HTR-8/SVneo (cell line): ENCODE data around the gene FAM131C.

Experiments
- DNase-seq: peaks from one replicate; pipeline ENCODE4 v3.0.0; 2011; ENCODE audit warnings: low spot score, mixed read lengths; ENCODE audit not compliant: insufficient read length
- FAIRE-seq: peaks from 2 replicates; lab custom pipeline; 2011; peaks lifted over from hg19 to GRCh38; lab: Jason Lieb, UNC

The FAM131C gene

DNA sequence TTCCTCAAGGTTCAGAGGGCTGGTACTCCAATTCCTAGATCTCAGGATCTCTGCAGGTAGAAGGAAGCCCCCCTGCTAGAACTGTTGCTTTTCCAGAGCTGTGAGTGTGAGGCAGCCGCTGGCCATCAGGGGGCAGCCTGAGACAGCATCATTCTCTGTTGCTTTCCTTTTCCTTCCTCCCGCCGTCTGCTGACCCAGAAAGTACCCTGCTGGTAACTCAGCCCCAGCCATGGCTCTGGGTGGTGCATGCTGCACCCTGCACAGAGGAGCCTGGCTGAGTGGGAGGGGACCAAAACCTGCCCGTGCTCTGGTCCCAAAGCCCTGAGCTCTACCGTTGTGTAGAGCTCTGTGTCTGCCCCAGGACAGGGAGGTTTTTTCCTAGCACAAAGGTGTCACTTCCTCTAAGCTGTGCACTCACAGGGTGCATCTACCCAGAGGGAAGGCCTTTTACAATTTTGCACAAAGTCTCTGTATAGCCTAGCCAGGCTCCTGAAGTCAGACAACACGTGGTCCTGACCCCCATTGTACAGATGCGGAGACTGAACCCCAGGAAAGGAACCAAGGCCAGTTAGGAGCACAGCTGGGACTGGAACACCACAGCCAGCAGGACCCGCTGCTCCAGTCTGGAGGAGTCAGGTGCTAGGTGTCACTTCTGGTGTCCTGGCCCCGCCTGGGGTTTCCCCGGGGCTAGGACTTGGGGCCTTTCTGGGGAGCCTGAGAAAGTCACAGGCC is 5.6 kb upstream of the FAM131C start:
- FAIRE-seq (peak; percentile 81), DNase-seq (peak; percentile 75)

DNA sequence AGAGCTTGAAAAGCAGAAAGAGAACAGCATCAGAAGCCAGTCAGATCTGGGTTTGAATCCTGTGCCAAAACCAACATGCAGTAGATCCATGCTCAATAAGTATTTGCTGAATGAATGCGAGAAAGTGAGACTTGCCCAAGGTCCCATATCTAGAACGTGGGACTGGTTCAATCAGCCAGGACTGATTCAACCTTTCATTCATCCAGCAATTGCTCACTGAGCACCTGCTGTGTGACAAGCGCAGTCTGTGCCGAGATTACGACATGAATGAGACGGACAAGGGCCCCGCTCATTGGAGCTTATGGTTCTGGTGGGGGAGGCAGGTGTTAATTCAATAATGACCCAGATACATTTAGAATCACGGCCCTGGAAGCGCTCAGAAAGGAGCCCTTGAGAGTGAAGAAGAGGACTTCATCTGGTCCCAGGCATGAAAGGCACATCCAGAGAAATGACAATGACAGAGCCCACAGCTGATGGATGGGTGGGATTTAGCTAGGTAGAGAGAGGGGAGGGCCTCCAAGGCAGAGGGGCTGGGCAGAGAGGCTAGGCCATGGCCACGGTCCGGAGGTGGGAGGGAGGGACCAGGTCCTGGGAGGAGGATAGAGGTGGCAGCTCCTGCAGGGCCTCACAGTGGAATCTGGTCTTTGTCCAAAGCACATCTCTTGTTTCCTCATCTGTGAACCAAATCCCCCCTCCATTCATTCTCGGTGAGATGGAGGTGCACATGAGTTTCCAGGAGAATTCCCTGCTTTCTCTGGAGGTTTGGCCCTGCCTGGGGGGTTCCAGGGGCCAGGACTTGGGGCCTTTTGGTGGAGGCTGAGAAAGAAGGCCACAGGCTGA is 4.2 kb upstream of the FAM131C start:
- FAIRE-seq, result no peak
- DNase-seq, result no peak

DNA sequence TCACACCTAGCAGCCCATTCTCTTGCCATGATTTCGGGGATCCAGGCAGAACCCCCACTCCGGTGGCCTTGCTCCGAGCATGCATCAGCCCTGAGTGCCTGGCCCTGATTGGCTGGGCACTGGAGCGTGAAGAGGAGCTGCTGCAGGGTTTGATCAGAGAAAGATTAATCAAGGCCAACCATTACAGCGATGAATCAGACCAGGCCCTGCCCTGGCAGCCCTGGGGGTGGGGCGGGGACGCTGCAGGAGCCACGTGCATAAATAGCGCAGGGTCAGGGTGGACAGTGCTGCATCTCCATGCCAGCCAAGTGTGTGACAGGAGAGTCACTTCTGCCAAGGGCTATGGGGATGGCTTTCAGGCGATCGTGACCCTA is 3.4 kb upstream of the FAM131C start:
- DNase-seq (no peak), FAIRE-seq (no peak)

DNA sequence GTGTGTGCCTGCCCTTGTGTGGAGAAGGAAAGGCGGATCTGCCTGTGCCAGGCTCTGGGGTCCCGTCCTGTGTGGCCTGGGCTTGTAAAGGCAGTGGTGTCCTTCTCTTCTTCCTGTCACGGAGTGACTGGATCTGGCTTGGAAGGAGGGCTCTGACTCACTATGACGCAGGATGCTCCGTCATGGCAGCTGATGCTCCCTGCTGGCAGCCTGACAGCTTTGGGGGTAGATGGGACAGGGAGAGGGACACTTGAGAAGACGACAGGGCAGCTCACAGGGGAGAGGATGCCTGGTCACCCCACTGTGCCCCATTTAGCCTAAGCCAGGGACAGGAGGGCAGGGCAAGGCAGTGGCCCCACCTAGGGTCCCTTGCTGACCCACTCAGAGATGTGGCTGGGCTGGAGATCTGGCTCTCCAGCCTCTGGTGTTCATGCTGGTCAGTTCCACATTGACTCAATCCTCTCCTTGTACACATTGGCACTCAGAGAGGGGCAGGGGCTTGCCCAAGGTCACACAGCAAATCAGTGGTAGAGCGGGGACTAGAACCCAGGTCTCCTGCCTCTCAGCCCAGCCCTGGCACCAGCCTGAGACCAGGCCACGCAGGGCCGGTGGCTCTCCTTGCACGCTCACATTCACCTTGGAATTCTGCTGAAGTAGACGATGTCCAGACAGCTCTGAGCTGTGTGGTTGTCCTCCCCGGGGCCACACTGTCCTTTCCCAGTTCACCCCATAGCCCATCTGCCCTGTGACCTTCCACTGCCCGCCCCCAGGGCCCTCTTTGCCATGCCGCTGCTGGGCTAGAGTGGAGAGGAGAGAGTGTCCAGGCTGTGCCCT is 2.8 kb upstream of the FAM131C start:
- FAIRE-seq, result peak; percentile 96
- peak; percentile 77 for DNase-seq

DNA sequence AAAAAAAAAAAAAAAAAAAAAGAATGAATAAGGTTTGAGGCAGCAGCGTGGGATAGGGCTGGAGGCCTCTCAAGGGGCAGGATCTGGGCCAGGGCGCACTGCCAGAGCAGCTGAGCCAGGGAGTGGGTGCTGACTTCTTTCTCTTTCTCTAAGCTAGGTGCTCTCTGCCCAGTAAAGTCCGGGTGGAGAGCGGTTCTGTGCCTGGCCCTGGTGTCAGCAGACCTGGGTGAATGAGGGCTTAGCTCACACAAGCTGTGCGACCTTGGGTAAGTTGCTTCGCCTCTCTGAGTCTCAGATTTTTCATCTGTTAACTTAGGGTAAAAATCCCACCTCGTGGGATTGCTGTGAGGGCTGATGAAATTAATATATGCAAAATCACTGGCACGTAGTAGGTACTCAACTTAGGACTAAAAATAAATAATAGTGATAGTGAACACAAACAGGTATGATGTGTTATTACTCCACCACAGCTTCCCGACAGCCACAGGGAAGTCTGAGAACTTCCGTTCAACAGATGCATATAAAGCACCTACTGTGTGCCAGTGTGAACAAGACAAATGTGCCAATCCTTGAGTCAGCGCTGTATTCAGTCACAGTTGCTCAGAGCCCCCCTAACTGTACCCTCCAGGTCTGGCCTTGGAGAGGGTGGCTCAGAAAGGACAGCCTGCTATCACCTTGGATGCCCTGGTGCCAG is 2.0 kb upstream of the FAM131C start:
- DNase-seq (no peak), FAIRE-seq (no peak)

DNA sequence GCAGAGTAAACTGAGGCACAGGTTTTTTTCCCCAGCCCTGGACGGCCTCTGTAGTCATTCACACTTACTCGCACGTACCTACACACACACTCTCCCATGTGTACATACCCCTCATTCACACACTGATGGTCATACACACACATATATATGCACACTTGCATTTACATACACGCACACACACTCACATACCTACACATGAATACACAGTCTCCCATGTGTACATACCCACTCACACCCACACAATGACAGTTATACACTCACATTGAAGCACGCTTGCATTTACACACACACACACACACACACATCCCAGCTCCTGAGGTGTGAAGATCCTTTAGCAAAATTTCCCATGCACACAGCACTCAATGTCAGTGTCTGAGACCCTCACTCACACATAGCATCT is 766 bp upstream of the FAM131C start:
- DNase-seq, result no peak
- peak; percentile 97 for FAIRE-seq

DNA sequence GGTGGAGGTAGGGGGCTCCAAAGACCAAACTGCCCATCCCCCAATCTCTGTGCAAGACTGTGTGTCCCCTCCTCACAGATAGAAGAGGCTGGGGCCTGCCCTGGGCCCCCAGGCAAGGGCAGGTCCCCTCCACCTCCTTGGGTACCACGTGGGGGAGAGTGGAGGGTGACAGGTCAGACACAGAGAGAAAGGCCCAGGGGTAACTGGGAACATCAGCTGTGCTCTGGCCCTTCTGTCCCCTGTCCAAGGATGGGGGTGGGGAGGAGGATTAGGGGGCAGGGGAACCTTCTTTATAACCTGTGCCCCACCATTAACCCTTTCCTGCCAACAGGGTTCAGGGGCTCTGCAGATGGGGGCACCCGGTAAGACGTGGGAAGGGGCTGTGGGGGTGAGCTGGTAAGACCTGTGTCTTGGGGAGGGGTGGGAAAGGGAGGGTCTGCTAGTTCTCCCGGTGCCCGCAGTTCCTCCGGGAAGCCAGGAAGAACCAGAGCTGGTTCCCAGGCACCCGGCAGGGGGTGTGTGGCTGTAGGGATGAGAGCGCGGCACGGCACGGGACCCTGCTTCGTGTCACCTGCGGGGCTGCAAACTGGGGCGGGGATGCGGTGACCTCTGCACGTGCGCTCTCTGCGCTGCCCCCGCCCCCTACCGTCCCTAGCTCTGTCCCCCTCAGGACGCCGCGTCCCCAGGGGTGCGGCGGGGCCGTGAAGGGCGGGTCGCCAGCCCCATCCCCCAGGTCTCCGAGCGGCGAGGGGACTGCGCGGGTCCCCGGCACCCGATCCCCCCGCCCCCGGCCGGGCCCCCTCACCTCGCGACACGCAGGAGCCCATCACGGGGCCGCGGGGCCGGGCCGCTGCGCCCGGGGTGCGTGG is 601 bp downstream of the FAM131C start:
- DNase-seq, result no peak

DNA sequence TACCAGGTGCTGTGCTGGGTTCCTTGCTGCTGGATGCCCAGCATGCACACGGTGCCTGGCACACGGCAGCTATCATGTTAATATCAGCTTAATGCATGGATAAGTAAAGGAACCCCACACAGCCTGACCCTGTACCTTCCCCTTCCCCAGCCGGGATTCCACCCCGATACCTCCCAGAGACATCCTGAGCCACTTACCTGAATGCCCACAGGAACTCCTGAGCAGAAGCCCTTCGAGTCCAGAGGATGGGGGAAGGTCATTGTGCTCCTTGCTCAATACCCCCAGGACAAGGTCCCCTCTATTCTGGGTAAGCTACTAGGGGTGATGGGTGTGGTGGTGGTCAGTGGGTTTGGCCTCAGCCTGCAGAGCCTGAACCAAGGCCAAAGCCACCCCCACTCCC is 1.4 kb downstream of the FAM131C start:
- no peak for FAIRE-seq
- no peak for DNase-seq

More for the DNA sequence above, 601 bp downstream of the FAM131C start:
- no peak for FAIRE-seq

DNA sequence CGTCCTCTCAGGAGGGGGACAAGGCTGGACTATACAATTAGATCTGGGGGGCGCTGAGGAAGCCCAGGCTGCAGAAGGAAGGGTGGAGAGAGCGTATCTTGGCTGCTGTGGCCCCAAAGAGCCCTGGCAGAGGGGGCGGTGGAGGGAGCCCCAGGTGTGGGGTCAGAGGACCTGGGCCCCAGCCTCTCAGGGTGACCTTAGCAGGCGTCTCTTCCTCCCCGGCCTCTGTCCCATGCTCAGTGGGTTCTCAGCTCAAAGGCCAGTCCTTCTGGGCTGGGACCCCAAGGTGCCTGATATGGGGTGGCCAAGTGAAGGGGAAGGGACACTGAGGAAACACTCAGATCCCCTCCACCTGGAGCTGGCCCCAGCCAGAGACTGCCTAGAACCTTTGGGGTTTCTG is 1.8 kb downstream of the FAM131C start:
- DNase-seq, result no peak
- no peak for FAIRE-seq

DNA sequence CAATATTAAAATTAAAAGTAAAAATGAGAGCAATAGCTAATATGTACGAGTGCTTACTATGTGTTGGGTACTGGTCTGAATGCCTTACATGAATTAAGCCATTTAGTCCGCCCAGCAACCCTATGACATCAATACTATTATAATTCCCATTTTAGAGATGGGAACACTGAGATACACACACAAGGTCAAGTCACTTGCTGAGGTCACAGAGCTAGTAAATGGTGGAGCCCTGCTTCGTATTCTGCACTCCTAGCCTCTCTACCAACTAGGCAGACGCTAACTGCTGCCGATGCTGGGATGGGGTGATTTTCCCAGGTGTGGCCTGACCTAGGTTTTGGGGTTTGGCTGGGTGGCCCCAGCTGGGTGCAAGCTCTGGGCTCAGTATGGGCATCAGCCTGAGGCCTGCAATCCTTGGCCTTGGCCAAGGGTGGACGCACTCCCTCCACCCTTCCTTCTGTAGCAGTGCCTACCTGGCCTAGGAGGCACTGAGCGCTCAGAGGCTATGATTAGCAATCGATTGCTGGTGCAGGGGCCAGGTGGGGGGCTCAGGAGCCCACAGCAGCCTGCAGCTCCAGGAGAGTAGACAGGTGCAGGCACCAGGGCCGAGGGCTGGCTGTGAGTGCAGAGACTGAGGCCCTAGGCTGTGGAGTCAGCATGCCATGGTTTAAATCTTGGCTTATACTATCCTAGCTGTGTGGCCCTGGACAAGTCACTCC is 2.7 kb downstream of the FAM131C start:
- FAIRE-seq, result no peak
- DNase-seq, result no peak

DNA sequence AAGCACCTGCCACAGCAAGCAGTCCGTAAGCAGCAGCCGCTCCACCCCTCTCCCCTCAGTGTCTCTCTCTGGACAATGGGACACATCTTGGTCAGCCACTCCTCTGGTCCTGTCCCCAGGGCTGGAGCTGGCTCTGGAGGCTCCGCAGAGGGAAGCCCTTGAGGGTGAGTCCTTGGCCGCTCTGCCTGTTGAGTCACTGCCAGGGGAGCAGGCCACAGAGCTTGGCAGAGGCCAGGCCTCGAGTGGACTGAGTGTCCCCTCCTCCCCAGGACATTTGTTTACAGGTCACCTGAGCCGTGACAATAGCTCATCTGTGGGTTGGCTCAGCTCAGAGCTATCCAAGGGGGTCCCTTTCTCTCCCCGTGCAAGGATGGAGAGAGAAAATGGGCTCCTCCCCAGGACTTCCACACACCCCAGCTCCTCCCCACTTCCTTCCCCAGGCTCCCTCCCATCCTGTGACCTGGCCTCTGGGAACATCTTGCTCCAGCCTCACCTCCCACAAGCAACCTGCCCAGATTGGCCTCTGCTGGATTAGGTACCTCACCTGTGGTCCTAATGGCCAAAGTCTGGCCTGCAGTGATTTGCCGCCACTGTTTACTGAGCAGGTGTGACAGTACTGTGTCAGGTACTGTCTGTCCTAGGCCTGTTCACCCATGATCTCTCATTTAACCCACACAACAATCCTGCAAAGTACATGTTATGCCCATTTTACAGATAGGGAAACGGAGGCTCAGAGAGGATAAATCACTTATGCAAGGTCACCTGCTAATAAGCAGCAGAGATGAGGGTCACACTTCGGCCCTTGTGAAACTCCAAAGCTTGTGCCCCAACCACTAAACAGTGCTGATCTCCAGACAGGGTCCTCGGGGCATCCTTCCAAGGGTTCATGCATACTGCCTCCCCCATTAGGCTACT is 4.8 kb downstream of the FAM131C start:
- DNase-seq, result no peak
- no peak for FAIRE-seq

DNA sequence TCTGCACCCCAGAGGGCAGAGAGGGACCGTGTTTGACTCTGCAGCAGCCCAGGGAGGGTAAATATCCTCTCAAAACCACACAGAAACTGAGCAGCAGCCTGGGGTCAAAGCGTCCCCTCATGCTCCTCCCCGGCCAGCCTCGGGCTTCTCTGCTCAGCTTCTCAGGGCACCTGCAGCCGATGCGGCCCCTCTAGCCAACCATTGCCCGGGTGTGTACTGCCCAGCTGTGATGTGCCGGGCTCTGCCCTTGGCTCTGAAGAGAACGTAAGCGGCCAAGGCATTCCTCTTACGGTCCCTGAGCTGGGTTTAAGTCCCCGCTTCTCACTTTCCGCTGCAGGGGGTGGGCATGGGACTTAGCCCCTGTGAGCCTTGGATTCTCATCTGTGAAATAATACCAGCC is 5.5 kb downstream of the FAM131C start:
- no peak for DNase-seq
- FAIRE-seq, result no peak

DNA sequence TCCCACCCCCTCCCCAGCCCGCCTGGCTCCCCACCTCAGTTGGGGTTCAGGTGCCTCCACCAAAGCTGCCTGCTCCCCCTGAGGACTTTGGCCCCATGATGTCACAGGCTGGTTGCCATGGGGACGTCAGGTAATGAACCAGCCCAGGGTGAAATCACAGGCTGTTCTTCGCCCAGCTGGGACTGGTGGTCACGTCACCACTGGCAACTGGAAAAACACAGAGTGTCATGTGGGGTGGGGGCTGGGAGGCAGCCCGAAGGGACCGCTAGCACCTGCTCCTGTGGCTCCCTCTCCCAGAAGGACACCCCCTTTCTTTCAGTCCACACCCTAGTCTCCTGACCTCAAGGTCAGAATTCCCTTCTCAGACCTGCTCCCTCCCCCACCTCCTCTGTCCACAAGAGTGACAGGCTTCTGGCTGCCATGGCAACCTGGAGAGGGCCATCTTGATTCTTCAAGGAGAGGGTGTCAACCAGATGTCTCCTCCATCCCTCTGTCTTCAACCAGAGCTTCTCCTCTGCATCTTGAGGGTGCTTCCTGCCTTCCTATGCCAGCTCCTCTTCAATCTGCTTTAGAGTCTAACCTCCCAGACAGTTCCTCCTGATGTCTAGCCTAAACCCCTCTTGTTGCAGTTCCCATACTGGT is 6.2 kb downstream of the FAM131C start:
- DNase-seq, result no peak
- FAIRE-seq, result no peak

DNA sequence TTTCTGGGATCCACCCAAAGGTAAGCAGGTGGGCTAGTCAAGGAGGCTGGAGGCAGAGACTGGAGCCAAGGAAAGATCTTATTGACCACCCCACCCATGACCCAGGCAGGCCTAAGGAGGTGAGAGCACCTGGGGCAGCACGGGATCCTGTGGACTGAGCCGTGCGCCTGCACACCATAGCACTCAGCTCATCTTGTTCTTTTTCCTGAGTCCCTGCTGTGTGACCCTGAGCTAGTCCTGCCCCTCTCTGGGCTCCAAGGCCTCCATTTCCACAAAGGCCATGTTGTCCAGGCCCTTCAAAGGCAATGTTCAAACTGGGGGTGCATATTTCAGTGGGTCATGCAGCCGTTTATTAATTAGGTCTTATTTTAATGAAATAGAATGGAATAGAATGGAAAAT is 7.2 kb downstream of the FAM131C start:
- DNase-seq, result no peak
- FAIRE-seq, result no peak

DNA sequence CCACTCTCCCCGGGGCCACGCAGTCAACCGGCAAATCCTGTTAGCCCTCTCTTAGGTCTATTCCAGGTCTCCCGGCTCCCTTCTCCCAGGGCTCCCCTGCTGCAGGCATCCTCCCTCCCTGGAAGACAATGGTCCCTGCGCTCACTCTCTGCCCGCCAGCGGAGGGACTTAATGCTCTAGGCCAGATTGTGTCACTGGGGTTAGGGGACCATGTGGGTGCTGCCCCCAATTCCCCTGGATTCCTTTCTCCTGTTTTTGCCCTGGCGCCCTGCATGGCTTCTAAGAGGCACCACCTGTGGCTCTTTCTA is 8.2 kb downstream of the FAM131C start:
- DNase-seq, result no peak
- FAIRE-seq, result no peak

DNA sequence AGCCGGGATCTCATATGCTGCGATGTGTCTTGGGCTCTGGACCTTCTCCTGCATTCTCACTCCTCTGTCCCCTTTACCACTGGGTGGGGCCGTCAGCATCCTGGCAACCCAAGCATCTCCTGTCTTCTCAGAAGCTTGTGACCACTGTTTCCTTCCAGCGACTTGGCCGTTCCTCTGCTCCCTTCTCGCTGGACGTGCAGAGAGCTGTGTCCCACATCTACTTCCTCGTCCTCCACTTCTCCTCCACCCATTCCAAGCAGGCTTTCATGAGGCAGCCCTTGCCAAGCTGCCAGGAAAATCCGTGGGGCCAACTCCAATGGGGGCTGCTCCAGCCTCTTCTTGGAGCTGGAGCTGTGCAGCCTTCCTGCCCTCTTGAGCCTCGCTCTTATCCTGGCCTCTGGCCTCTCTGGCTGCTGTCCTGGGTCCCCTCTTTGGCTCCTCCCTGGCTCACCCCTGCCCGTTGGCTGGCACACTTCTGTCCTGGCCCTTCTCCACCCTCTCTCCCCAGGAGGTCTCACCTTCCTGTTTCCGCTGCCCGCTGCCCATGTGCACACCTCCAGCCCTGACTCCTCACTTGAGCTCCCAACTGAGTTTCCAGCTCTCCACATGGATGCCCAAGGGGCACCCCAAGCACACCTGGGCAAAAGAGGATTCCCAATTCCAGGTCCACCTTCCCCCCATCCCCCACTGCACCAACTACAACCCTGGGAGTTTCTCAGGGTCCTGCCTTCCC is 8.7 kb downstream of the FAM131C start:
- DNase-seq (no peak), FAIRE-seq (no peak)

DNA sequence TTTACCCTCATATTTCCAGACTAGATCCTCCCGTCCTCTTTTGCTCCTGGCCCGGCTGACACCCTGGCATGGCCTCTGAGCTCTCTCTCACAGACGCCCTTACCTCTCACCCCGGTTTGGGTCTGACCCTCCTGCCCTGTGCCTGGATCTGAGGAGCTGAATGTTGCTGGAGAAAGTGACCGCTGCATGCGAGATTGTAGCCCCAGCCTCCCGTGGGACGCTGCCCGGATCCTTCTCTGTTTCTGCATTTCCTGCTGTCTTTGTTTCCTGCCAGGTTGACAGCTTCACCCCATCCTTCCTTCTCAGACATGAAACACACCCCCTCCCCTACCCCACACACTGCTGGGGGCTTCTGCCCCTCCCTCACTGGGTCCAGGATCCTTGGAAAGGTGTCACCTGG is 9.5 kb downstream of the FAM131C start:
- no peak for FAIRE-seq
- DNase-seq, result no peak
